ENCODE results near the gene CD300E.

Gene CD300E

GRCh38 chr17:74607221-74607620, 16.3 kb downstream of the CD300E start:
- DNase-seq (ENCODE audit: low read depth): no peak
- TF ChIP-seq, protein P1, sequence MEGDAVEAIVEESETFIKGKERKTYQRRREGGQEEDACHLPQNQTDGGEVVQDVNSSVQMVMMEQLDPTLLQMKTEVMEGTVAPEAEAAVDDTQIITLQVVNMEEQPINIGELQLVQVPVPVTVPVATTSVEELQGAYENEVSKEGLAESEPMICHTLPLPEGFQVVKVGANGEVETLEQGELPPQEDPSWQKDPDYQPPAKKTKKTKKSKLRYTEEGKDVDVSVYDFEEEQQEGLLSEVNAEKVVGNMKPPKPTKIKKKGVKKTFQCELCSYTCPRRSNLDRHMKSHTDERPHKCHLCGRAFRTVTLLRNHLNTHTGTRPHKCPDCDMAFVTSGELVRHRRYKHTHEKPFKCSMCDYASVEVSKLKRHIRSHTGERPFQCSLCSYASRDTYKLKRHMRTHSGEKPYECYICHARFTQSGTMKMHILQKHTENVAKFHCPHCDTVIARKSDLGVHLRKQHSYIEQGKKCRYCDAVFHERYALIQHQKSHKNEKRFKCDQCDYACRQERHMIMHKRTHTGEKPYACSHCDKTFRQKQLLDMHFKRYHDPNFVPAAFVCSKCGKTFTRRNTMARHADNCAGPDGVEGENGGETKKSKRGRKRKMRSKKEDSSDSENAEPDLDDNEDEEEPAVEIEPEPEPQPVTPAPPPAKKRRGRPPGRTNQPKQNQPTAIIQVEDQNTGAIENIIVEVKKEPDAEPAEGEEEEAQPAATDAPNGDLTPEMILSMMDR (conservative IDR thresholded peaks at IDR 0.05; ENCODE audit: low read depth, low read length): no peak
- no peak overlapping the region for H3K4me3 ChIP-seq (ENCODE audit: low read length)

- TF ChIP-seq, protein P1 (conservative IDR thresholded peaks at IDR 0.05; ENCODE audit: low read depth, low read length): no peak
- H3K4me3 ChIP-seq (ENCODE audit: low read length): no peak overlapping the region
- DNase-seq (ENCODE audit: low read depth): no peak
These were observed 17.5 kb downstream of the CD300E start for GRCh38 chr17:74606050-74606449.

GRCh38 chr17:74605361-74605760, 18.2 kb downstream of the CD300E start:
- peak; percentile 33 for DNase-seq (ENCODE audit: low read depth)
- no peak overlapping the region for H3K4me3 ChIP-seq (ENCODE audit: low read length)
- TF ChIP-seq, protein P1 (conservative IDR thresholded peaks at IDR 0.05; ENCODE audit: low read depth, low read length): no peak

DNA sequence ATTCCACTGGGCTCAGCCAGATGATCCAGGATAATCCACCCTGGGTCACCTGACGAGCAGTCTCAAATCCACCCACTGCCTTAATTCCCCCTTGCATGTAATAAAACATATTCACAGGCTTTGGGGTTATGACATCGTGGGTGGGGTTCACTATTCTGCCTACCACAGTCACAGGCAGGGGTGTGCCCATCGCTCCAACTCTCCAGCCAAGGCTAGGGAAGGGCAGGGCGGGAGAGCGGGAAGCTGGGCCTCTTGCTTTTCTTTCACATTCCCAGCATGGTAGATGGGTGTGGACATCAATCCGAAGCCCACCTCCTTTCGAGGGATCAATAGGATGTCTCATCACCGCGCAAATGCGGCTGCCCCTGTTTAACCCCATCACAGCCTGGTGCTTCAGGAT, 18.8 kb downstream of the CD300E start:
- DNase-seq (ENCODE audit: low read depth): no peak
- no peak overlapping the region for H3K4me3 ChIP-seq (ENCODE audit: low read length)
- TF ChIP-seq, protein P1 (conservative IDR thresholded peaks at IDR 0.05; ENCODE audit: low read depth, low read length): no peak

GRCh38 chr17:74604200-74604599, 19.3 kb downstream of the CD300E start:
- DNase-seq (ENCODE audit: low read depth): no peak
- no peak overlapping the region for H3K4me3 ChIP-seq (ENCODE audit: low read length)
- TF ChIP-seq, protein P1 (conservative IDR thresholded peaks at IDR 0.05; ENCODE audit: low read depth, low read length): no peak

DNA sequence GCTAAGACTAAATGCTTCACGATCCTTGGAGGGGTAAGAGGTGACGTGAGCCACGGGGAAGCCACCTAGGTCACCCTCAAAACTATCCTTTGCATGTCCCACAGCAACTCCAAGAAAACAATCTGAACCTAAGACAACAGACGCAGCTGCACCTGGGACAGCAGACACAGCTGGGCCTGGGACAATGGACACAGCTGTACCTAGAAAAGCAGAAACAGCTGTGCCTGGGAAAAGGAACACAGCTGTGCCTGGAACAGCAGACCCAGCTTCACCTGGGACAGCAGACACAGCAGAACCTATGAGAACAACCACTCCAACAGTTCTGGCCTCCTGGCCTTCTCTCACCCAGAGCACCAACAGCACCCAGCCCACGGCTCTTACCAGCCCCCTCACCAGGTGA, 19.8 kb downstream of the CD300E start:
- no peak for DNase-seq (ENCODE audit: low read depth)
- no peak overlapping the region for H3K4me3 ChIP-seq (ENCODE audit: low read length)
- TF ChIP-seq, protein P1 (conservative IDR thresholded peaks at IDR 0.05; ENCODE audit: low read depth, low read length): no peak

- no peak for DNase-seq (ENCODE audit: low read depth)
- TF ChIP-seq, protein P1 (conservative IDR thresholded peaks at IDR 0.05; ENCODE audit: low read depth, low read length): no peak
- H3K4me3 ChIP-seq (ENCODE audit: low read length): no peak overlapping the region
These were observed 20.4 kb downstream of the CD300E start for GRCh38 chr17:74603037-74603635.
